Hypothalamus (tissue), 51 donors: Measurements from ENCODE around the gene A4GNT.
"Not testable (repeated sequence)": the region's sequence is repeated elsewhere in the genome, so short reads cannot be mapped to it uniquely, and the experiment has no call there.

Experiments used
- DNase-seq, 51 donors: peaks; one replicate each; lab custom pipeline; 2025; lab: John Stamatoyannopoulos, UW

Gene A4GNT

DNA sequence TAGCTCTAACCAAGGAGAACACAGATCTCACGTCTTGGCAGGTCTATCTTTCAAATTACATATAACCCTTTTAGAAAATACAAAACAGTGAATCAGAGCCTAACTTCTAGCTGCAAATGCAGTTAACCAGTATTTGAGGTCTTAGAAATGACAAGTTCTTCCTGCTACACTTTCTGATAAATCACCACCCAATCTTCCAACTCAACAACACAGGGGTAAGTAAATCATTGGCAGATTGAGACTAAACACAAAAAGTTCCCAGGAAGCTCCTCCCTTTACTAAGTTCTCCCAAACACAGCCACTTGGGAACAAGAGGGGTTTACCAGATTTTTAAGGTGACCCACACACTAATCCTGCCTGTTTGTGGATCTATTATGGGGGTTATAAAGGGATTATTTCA, at the start of gene A4GNT:
A4GNT (minus strand) TSS at position 152 of the 400 bp plus-strand sequence. CDS start 1,134 bp downstream, outside the sequence.
- no peak for DNase-seq

DNA sequence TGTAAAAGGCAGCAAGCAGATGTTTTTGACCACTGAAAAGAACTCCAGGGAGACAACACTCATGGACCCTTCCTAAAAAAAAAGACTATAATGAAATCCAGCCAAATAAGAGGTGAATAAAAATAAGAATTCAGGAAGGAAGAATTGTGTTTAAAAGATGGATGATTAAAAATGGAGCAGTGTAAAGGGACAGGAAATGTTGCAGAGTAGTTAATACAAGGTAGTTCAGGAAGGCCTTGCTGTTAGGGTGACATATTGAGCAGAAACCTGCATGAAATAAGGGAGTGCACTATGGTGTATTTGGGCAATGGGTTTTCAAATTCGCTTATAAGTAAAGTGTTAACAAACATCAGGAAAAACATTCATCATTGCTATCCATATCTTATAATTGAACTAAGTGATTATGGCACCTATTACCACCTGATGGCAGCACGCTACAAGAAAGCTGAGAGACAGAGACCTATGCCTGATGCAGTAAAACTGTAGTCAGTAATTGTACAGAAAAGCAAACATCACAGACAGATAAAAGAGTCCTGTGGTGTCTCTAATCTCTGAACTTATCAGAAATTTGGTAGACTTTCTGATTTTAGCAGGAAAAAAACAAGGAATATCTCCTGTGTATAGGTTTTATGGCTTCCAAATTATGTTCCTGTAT, 48.3 kb upstream of the A4GNT start:
- peak in 11 of 51 donors; percentile 1 to 23 (median 6) for DNase-seq

DNA sequence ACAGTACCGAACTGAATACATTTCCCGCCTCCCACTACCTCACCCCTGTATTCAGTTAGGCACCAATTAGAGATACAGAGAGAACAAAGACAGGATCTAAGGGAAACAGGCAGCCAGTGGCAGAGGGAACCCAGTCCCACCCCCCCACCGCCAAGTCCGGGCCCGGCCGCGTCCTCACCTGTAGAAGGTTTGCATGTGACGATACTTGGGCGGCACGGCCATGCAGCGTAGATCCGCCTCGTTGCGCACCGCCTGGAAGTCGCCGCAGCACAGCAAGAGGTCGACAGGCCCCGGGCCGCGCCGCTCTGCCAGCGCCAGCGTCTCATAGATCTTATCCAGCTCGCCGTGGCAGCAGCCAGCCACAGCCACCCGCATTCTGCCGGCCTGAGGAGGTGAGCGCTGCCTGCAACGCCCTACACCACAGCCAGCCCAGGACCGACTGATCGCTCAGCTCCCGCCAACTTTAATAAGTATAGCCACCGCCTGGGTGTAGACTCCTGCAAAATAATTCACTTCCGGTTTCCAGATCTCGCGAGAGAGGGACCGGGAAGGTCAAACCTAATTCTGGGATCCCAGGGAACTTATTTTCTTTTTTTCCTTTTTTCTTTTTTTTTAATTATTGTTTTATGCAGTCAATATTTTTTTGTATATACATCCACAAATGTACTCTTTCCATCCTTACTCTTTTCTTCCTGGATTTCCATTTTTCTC, 42.4 kb upstream of the A4GNT start, which contains the start of gene DBR1:
DBR1 (minus strand) TSS at position 501 of the 711 bp plus-strand sequence; CDS start at position 375, 126 bp downstream.
- peak in 48 of 51 donors; percentile 4 to 86 (median 43) for DNase-seq

DNA sequence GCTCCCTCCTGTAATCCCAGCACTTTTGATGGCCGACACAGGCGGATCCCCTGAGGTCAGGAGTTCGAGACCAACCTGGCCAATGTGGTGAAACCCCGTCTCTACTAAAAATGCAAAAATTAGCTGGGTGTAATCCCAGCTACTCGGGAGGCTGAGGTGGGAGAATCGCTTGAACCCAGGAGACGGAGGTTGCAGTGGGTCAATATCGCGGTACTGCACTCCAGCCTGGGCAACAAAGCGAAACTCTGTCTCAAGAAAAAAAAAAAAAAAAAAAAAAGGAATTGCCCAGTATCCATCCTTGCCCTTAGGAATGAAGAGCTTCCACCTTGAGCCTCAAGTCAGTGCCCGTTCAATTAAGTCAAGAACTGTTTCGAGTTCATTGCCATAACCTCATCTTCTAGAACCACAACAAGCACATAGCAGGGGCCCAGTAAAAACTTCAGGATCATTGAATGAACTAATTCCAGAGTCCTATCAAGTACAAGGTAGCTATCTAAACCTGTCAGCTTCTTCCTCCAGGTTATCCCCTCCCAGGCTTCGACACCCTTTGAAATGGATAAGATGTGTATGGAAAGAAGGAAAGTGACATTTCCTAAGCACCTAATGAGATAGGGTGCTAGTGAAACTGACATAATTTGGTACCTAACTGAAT, 41.7 kb upstream of the A4GNT start:
- DNase-seq = no peak

DNA sequence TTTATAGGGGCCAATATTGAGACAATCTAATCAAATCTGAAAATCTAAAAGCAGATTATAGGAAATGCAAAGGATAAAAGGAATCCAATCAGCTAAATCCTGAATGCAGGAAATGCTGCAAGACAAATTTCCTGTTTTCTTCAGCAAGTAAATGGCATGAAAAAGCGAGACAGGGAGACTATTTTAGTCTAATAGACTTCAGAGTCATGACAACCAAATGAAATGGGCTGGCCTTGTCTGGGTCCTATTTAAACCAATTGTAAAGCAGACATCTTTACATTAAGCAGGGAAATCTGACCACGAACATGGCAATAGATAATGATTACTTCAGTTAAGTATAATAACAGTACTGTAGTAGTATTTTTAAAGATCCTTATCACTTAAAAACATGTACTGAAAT, 40.4 kb upstream of the A4GNT start:
- no peak for DNase-seq

DNA sequence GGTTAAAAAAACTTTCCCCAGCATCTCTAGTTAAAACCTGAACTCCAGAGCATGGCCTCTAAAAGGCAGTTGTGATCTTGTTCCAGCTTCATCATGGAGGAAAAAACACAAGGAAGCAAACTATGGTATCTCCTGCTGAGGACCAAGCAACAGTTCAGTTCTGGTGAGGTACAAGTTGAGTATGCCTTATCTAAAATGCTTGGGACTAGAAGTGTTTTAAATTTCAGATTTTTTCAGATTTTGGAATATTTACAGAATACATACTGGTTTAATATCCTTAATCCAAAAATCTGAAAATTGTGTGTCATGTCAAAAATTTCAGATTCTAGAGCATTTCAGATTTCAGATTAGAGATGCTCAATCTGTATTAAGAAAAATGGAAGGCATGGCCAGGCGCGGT, 32.9 kb upstream of the A4GNT start:
- DNase-seq = no peak

DNA sequence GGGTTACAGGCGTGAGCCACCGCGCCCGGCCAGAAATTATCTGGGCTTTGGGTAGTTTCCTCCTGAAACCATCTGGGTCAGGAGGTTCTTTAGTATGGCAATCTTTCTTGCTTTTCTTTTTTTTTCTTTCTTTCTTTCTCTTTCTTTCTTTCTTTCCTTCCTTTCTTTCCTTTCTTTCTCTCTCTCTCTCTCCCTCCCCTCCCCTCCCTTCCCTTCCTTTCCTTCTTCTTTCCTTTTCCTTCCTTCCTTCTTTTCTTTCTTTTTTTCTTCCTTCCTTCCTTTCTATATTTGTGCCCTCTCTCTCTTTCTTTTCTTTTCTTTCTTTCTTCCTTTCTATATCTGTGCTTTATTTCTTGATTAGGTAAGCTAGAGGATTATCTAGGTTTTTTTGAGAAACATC, 25.6 kb upstream of the A4GNT start:
- no peak for DNase-seq

DNA sequence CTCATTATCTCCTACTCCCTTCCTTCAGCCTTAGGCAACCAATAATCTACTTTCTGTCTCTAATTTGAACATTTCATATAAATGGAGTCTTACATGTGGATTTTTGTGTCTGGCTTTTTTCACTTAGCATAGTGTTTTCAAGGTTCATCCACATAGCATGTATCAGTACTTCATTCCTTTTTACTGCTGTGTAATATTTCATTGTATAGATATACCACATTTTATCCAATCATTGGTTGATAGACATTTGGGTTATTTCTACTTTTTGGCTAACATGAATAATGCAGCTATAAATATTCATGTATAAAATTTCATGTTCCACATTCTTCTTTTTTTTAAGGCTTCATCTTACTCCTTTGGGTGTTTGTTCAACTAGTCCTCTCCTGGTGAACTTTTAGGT, 22.3 kb upstream of the A4GNT start:
- no peak for DNase-seq

DNA sequence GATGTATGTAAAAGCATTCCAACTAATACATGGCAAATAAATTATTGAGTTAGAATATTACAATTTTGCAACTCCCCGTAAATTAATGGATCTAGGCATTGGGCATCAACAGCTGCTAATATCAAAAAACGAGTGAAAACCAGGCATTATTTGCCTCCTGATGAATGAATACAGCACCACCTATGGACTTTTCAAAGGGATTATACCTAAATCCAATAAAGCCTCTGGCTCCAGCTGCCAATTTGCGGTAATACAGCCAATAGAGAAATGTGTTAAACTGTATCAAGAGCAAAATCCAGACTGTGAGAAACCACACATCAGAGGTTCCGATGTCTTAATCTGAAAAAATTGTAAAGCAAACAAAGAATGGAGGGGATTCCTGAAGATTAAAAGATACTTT, 16.3 kb upstream of the A4GNT start:
- no peak for DNase-seq

DNA sequence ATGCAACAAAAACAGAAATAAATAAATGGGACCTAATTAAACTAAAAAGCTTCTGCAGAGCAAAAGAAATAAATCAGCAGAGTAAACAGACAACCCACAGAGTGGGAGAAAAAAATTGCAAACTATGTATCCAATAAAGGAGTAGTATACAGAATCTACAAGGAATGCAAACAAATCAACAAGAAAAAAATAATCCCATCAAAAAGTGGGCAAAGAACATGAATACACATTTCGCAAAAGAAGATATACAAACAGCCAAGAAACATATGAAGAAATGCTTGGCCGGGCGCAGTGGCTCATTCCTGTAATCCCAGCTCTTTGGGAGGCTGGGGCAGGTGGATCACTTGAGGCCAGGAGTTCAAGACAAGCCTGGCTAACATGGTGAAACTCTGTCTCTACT, 10.0 kb upstream of the A4GNT start:
- not testable (repeated sequence) for DNase-seq

DNA sequence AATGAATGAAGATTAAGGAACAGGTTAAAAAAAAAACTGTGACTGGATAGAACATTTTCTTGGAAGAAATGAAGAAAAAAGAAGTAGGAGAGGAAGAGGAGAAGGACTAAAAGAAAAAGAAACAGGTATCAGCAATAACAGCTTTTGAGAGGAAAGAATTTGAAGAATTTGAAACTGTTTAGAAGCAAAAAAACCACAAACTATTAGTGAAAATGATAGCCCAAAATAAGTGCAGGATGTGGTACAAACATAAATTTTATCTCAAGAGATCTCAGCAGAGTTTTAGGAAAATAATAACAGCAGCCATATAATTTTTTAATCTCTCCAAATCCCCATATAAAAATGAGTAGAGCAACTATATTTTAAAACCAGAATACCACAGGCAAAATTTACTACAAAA, 8.8 kb upstream of the A4GNT start:
- no peak for DNase-seq

DNA sequence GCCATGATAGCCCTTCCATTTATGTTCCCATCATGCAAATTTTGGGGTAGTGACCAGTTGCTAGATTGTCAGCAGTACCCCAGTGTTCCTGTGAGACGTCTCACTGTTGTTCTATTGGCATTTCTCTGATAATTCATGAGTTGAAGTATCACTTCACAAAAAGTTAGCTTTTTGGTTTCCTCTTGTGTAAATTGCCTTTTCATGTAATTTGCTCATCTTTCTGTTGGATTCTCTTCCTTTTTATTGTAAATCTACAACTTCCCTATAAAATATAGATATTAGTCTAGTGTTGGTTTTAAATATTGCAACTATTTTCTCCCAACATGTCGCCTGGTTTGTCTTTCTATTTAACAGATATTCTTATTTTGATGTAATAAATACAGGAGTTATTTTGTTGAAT, 7.5 kb upstream of the A4GNT start:
- DNase-seq = no peak

DNA sequence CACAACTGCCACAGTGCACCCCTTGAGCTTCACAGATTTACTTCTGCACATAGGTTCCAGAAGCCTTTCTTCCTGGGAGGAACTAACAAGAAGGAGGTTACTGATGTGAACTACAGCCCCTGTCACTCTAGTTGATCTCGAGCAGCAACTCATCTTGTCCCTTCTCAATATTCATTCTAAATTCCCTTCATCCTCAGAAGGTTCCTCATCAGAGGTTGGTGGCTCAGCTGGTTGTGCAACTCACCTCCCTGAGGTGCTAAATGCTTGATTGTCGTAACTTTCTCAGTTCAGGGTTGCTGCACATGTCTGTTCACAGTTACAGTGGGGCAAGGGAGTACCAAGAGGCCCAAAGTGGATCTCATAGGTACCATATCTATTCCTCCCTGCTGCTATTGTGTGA, 5.7 kb upstream of the A4GNT start:
- DNase-seq = no peak

DNA sequence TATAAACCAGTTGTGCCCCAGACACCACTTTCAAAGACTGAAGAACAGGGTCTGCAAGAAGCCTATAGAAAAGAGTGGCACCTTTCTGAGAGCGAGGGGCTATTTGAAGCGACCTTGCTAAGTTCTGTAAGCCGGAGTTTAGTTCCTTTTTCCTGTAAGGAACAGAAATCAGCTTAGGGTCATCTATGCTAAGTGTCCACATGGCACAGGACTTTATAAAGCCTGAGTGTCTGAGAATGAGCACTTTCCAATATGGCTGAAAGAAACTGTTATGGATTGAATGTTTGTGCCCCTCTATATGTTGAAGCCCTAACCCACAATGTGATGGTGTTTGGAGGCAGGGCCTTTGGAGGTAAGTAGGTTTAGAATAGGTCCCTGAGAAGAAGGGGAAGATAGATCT, 4.0 kb upstream of the A4GNT start:
- DNase-seq = no peak

DNA sequence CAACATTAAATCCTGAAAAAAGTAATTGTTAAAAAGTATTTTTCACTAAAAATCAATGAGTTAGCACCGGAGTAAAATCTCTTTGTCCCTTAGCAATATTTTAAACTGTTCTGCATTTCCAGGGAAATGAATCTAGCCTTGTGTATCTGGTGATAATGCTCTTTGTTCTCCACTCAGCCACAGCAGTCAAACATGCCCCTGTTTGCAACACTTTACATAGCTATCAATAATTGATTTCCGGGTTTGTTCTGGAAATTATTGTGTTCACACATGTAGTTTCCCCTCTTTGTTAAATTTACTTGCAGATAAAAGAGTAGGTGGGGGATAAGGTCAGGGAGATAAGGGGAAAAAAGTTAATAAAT, 3.6 kb upstream of the A4GNT start:
- no peak for DNase-seq

DNA sequence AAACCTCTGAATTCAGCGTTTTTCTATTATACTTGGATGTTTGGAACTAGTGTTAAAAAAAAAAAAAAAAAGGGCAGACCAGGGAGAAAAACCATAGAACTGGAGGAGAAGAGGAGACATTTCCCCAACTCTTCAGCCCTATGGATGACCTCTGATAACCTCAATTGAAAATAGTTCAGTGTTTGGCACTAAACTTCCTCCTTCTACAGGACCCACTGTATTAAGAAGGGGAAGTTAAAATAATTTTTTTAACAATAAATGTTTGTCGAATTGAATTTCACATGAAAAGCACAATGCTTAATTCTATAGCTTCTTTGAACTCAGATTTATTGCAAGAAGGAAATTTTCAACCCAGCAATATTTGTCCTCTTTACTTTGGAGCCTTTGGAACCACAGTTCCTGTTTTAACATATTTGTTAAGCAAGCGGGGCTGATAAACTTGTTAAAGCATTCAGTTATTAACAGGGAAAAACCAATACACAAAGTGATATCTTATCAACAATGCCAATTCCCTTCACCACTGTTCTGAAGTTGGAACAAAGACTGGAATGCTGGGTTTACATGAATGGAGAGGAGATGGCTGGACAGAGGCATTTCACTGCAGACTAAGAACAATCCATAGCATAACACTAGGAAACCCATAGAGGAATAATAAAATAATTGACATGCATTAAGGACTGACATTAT, 3.1 kb upstream of the A4GNT start:
- no peak for DNase-seq

DNA sequence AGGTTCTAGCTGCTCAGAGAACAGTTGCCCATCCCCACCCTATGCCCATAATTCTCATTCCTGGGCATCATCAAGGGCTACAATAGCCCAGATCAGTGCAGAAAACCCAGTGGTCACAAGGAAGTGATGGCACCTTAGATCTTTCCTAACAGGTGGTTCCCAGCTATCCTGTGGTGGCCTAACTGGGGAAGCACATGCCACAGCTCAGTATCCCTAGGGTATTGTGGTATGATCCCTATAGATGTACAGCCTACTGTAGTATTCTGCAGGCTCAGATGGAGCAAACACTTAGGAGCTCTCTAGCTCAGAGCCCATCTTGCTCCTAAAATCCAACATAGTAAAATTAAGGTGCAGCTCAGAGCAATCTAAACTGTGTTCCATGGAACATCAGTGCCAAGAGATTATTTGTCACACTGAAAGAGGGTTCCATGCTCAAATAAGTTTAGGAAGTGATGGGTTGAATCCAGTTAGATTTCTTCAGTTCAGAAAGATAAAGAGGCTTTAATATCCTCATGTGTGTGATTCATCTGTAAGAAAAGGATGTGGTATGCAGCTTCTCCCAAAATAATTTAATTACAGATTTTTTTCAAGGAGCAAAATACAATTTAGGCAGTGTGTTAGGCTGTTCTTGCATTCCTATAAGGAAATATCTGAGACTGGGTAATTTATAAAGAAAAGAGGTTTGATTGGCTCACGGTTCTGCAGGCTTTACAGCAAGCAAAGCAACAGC, 4.4 kb downstream of the A4GNT start:
- no peak for DNase-seq

DNA sequence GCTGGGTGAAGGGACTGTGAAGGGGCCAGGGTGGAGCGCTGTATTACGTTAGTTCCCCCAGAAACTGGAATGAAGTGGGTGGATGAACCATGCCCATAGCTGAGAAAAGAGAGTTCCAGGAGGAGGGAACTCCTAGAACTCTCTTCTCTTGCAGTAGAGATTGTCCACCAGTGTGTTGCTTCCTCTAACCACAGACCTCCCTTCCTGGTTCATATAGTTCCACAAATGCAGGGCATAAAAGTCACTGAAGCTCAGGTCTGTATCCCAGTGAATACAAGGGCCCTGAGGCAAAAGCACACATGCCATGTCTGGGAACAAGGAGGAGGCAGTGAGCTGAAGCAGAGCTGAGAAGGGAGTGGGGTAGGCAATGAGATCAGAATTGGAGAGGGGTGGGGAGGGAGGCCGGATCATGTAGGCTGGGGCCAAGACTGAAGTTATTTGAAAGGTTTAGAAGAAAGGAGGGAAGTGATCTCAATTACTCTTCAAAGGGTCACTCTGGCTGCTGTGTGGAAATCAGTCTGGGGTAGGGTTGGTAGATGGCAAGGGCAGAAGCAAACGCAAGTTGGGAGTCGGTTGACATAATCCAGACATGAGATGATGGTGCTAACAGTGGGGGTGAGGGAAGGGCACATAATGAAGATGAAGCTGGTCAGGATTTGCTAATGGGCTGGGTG, 6.5 kb downstream of the A4GNT start:
- DNase-seq = peak in 1 of 51 donors; percentile 7

DNA sequence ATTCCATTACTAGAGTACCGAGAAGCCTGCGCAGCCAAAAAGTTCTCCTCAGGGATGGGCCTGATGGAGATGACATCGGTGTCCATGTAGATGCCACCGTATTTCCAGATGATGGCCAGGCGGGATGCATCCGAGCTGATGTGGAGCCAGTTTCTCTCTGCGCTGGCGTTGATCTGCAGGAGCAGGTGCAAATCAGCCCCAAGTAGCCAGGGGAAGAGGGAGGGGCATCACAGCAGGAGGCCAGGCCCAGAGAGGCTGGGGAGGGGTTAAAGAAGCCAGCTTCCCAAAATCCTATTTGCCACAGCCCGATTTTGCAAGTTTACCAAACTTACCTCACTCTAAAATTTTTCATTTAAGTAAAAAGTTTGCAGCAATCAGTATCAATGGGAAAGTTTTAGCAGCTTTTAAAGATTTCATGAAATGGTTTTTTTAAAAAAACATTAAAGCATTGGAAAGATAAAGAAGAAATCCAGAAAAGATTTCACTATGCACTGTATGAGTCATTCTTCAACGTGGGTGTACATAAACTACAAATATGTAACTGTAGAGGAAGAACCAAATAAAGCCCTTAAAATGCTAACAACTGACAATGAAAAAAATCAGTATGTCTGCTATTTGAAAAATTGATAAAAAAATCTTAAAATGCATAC, 7.4 kb downstream of the A4GNT start:
- no peak for DNase-seq

DNA sequence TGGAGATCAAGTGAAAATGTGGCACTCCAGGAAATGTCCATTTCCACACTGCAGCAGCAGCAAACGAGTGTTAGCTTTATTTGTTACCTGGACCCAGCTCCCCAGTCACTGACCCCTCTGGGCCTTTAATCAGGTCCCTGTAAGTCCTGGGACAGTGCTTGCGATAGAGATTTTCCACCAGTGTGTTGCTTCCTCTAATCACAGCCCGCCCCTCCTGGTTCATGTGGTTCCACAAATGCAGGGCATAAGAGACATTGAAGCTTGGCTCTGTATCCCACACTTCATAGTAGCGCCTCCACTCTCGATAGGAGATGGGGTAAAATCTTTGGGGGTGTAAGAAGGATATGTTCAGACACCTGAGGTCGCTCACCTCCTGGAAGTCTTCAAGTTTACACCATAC, 8.0 kb downstream of the A4GNT start:
- no peak for DNase-seq
